ENCODE data around the gene TXN. TPM values are rescaled to one million over a fixed set of nuclear protein-coding genes. Genes with fewer than 3 reads are reported as not detected.

TXN gene
- total and polyA plus RNA-seq, 2 of the 4 experiments (the other 2 are of a cell fraction) = 277 to 578 TPM

DNA sequence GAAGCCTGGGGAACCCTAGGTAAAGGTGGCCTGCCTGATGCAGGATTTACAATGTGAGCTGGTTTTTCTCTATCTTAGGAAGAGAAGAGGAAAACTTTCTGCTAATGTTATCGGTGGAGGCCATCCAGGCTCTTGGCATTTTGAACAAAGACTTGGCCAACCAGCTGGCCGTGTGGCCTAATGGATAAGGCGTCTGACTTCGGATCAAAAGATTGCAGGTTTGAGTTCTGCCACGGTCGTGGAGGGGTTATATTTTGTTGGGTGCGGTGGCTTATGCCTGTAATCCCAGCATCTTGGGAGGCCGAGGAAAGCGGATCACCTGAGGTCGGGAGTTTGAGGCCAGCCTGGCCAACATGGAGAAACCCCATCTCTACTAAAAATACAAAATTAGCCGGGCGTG is 58.0 kb downstream of the TXN start:
- H2BK120ac ChIP-seq (ENCODE audit: low read depth, low read length) = no peak overlapping the region
- H3K4me1 ChIP-seq (ENCODE audit: control insufficient read depth, insufficient read depth, low read length) = no peaks in the 10 kb centered on the region
- ChIA-PET POLR2A (ENCODE audit: unreplicated experiment) (no interaction called here), CTCF (interaction anchor here (0.9 to 1.6 kb wide), 3 partner anchors 11 to 25 kb away, joined by 3 to 6 read pairs (median 4); no protein-coding TSS in a partner anchor)
- H2AK9ac ChIP-seq (replicated peaks; ENCODE audit: low read depth, low read length, poor library complexity) = no peak overlapping the region
- H3K79me1 ChIP-seq (ENCODE audit: low read depth in 1 of 2, low read length in 2 of 2) = no peaks in the 10 kb centered on the region
- H3K4me3 ChIP-seq (ENCODE audit: insufficient read depth, low read depth, low read length) = no peak overlapping the region
- H3K27me3 ChIP-seq (ENCODE audit: control insufficient read depth, insufficient read depth, low read length) = peaks cover 8% of the 10 kb centered on the region
- intact Hi-C loops (cut with micrococcal nuclease) (no loop called here), dilution Hi-C loops (cut with HindIII; ENCODE audit: low sequenced_read_pairs, unreplicated experiment) (no loop called here), in situ Hi-C loops (cut with MboI; ENCODE audit: low sequenced_read_pairs) (loop anchor here (25.0 kb wide), 2 partner anchors 414 to 864 kb away; no protein-coding TSS in a partner anchor)
- H2BK20ac ChIP-seq (ENCODE audit: low read depth, low read length) = no peak overlapping the region
- no peak overlapping the region for H3K9ac ChIP-seq (ENCODE audit: low read depth, low read length)
- no peak overlapping the region for H4K8ac ChIP-seq (ENCODE audit: low read depth in 2 of 2, low read length in 2 of 2)
- peak overlapping the region; percentile 49; the same call in 1 of the 2 replicates for H2AK5ac ChIP-seq (ENCODE audit: low read depth, low read length)
- WGBS, 2 experiments (ENCODE audit: extremely low coverage in 2 of 2, insufficient read length in 1 of 2) = 84% methylated on average over 5 of the region's 12 CpGs; no CpG with 5 or more reads in 1 of the 2 experiments
- H3K18ac ChIP-seq (ENCODE audit: low read depth, low read length) = no peak overlapping the region
- no peaks in the 10 kb centered on the region for H3K9me3 ChIP-seq (ENCODE audit: control insufficient read depth, insufficient read depth, low read length)
- no peaks in the 10 kb centered on the region for H4K20me1 ChIP-seq (ENCODE audit: insufficient read depth, low read length)
- no peak overlapping the region for H3K23ac ChIP-seq (ENCODE audit: low read depth, low read length)
- H3K4me2 ChIP-seq (ENCODE audit: low read depth, low read length) = no peak overlapping the region
- H3K56ac ChIP-seq (ENCODE audit: extremely low read depth, insufficient read depth, low read length) = no peak overlapping the region
- H3K9me1 ChIP-seq (ENCODE audit: insufficient read depth, low read length) = no peaks in the 10 kb centered on the region
- no peak overlapping the region for H3K27ac ChIP-seq (ENCODE audit: insufficient read depth, low read length)
- no peaks in the 10 kb centered on the region for H3K36me3 ChIP-seq (ENCODE audit: control insufficient read depth, insufficient read depth, low read length)
- DNase-seq (no peak), ATAC-seq (ENCODE audit: low read depth) (no peak)
- no peak overlapping the region for H4K5ac ChIP-seq (ENCODE audit: low read depth, low read length)
- H2AFZ ChIP-seq (replicated peaks; ENCODE audit: low read length, poor library complexity) = peak overlapping the region; percentile 63
- H2BK15ac ChIP-seq (ENCODE audit: low read depth, low read length) = no peak overlapping the region
- BruUV-seq (replicated peaks) = no TSS peak
- no peak overlapping the region for H2BK5ac ChIP-seq (ENCODE audit: low read depth, low read length, poor library complexity, severe bottlenecking)
- no peak overlapping the region for H3K14ac ChIP-seq (replicated peaks; ENCODE audit: low read depth, low read length)
- no peak overlapping the region for H4K91ac ChIP-seq (ENCODE audit: insufficient read depth, low read depth, low read length)
- no peak for TF ChIP-seq RFX5 (IDR thresholded peaks at IDR 0.05; ENCODE audit: low read depth, low read length)
- TF ChIP-seq RCOR1 (IDR thresholded peaks at IDR 0.05; ENCODE audit: insufficient replicate concordance, low read length) = no peak
- no peak for TF ChIP-seq POLR2A (IDR thresholded peaks at IDR 0.05; ENCODE audit: low read depth, low read length)
- no peak for TF ChIP-seq CHD1 (IDR thresholded peaks at IDR 0.05; ENCODE audit: low read depth, low read length)
- TF ChIP-seq RAD21 (IDR thresholded peaks at IDR 0.05; ENCODE audit: low read length) = no peak
- TF ChIP-seq FOS (IDR thresholded peaks at IDR 0.05; ENCODE audit: low read depth, low read length) = no peak
- TF ChIP-seq, protein P1, sequence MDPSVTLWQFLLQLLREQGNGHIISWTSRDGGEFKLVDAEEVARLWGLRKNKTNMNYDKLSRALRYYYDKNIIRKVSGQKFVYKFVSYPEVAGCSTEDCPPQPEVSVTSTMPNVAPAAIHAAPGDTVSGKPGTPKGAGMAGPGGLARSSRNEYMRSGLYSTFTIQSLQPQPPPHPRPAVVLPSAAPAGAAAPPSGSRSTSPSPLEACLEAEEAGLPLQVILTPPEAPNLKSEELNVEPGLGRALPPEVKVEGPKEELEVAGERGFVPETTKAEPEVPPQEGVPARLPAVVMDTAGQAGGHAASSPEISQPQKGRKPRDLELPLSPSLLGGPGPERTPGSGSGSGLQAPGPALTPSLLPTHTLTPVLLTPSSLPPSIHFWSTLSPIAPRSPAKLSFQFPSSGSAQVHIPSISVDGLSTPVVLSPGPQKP (IDR thresholded peaks at IDR 0.05; ENCODE audit: borderline replicate concordance, low read depth, low read length) = no peak
- TF ChIP-seq, protein P2, sequence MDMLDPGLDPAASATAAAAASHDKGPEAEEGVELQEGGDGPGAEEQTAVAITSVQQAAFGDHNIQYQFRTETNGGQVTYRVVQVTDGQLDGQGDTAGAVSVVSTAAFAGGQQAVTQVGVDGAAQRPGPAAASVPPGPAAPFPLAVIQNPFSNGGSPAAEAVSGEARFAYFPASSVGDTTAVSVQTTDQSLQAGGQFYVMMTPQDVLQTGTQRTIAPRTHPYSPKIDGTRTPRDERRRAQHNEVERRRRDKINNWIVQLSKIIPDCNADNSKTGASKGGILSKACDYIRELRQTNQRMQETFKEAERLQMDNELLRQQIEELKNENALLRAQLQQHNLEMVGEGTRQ (IDR thresholded peaks at IDR 0.05; ENCODE audit: low read depth, low read length) = no peak
- TF ChIP-seq CEBPB (IDR thresholded peaks at IDR 0.05; ENCODE audit: low read depth, low read length) = no peak
- no peak for TF ChIP-seq MAZ (IDR thresholded peaks at IDR 0.05; ENCODE audit: borderline replicate concordance, low read depth, low read length)
- no peak for TF ChIP-seq MAFK (IDR thresholded peaks at IDR 0.05; ENCODE audit: low read depth, low read length)
- TF ChIP-seq BHLHE40 (IDR thresholded peaks at IDR 0.05; ENCODE audit: low read depth, low read length) = no peak
- TF ChIP-seq NFE2L2 (IDR thresholded peaks at IDR 0.05; ENCODE audit: low read depth, low read length) = no peak
- TF ChIP-seq SMC3 (IDR thresholded peaks at IDR 0.05; ENCODE audit: low read depth, low read length) = no peak
- no peak for TF ChIP-seq MXI1 (IDR thresholded peaks at IDR 0.05; ENCODE audit: borderline replicate concordance, low read depth, low read length)
- TF ChIP-seq, protein P3, sequence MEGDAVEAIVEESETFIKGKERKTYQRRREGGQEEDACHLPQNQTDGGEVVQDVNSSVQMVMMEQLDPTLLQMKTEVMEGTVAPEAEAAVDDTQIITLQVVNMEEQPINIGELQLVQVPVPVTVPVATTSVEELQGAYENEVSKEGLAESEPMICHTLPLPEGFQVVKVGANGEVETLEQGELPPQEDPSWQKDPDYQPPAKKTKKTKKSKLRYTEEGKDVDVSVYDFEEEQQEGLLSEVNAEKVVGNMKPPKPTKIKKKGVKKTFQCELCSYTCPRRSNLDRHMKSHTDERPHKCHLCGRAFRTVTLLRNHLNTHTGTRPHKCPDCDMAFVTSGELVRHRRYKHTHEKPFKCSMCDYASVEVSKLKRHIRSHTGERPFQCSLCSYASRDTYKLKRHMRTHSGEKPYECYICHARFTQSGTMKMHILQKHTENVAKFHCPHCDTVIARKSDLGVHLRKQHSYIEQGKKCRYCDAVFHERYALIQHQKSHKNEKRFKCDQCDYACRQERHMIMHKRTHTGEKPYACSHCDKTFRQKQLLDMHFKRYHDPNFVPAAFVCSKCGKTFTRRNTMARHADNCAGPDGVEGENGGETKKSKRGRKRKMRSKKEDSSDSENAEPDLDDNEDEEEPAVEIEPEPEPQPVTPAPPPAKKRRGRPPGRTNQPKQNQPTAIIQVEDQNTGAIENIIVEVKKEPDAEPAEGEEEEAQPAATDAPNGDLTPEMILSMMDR (conservative IDR thresholded peaks at IDR 0.05; ENCODE audit: low read depth, low read length) = no peak
- no peak overlapping the region for H3K4ac ChIP-seq (ENCODE audit: low read depth, low read length)

Data from IMR-90 (cell line).